GM12878 (cell line): ENCODE data around the gene NKX6-1. TPM values are rescaled to one million over a fixed set of nuclear protein-coding genes. Genes with fewer than 3 reads are reported as not detected.

Source experiments
- ATAC-seq: fragments of 200-7000 bp; cut with Tn5 transposase; 3 replicates; pipeline ENCODE4 v1.9.1; 2020; ENCODE audit warnings: mild to moderate bottlenecking, moderate library complexity
- BruUV-seq: library from RNA; stranded (reverse); fragments of 400-500 nt; replicated peaks from 2 replicates; lab custom pipeline; 2021; lab: Mats Ljungman, UMichigan
- CTCF ChIA-PET: fragments of 300-600 bp; sonication (Branson Sonifier 250); formaldehyde crosslinking; extraction: SDS; loops from one replicate; lab custom pipeline; 2021; ENCODE audit warnings: inconsistent platforms; lab: Yijun Ruan, JAX
- POLR2A ChIA-PET: fragments of 350-600 bp; formaldehyde crosslinking; extraction: SDS; loops from one replicate; lab custom pipeline; 2021; ENCODE audit warnings: inconsistent platforms; lab: Charles Lee
- RAD21 ChIA-PET: fragments of 300-600 bp; sonication (Branson Sonifier 250); formaldehyde crosslinking; loops from one replicate; lab custom pipeline; 2023; ENCODE audit warnings: antibody characterized with exemption; ENCODE audit not compliant: unreplicated experiment; lab: Charles Lee
- SMC1A ChIA-PET: fragments of 300-600 bp; sonication (Branson Sonifier 250); formaldehyde crosslinking; loops from one replicate; lab custom pipeline; 2023; ENCODE audit not compliant: unreplicated experiment, uncharacterized antibody; lab: Charles Lee
- DNase-seq: peaks from one replicate; pipeline ENCODE4 v3.0.0-alpha.2; 2011; ENCODE audit warnings: low read depth, low spot score
- FAIRE-seq: peaks from 3 replicates; lab custom pipeline; 2011; peaks lifted over from hg19 to GRCh38; lab: Jason Lieb, UNC
- H2AFZ ChIP-seq: 2 replicates; pipeline ENCODE4 v1.6.0; 2011; ENCODE audit warnings: low read depth, low read length, control low read depth; ENCODE audit not compliant: control insufficient read depth
- H3K27ac ChIP-seq: 2 replicates; pipeline ENCODE4 v1.5.1; 2011; ENCODE audit warnings: control low read depth; ENCODE audit not compliant: control insufficient read depth, insufficient read depth
- H3K27me3 ChIP-seq, 2 experiments: replicated peaks in 1 of 2; 2 replicates each; pipeline versions ENCODE4 v1.6.0 to v1.6.1; 2011; ENCODE audit warnings: low read length in 1 of 2; ENCODE audit not compliant: control insufficient read depth in 2 of 2, insufficient read depth in 2 of 2
- H3K36me3 ChIP-seq, 2 experiments: 2 replicates each; pipeline ENCODE4 v1.5.1; 2011; ENCODE audit warnings: low read length in 1 of 2; ENCODE audit not compliant: control insufficient read depth in 2 of 2, insufficient read depth in 2 of 2
- H3K4me1 ChIP-seq: 2 replicates; pipeline ENCODE4 v1.6.1; 2011; ENCODE audit warnings: mild to moderate bottlenecking, low read length, moderate library complexity, mixed read lengths; ENCODE audit not compliant: control insufficient read depth, insufficient read depth
- H3K4me2 ChIP-seq: 2 replicates; pipeline ENCODE4 v1.6.0; 2011; ENCODE audit warnings: control low read depth; ENCODE audit not compliant: control insufficient read depth, insufficient read depth
- H3K4me3 ChIP-seq: fragments of 200-600 bp; sonication (generic); 2 replicates; pipeline ENCODE4 v1.5.1; 2016
- H3K79me2 ChIP-seq: 2 replicates; pipeline ENCODE4 v1.6.0; 2011; ENCODE audit warnings: low read length; ENCODE audit not compliant: control insufficient read depth, insufficient read depth
- H3K9ac ChIP-seq: 2 replicates; pipeline ENCODE4 v1.8.0; 2011; ENCODE audit warnings: low read length, control low read depth, mixed read lengths; ENCODE audit not compliant: control insufficient read depth, insufficient read depth
- H3K9me3 ChIP-seq: replicated peaks from 3 replicates; pipeline ENCODE4 v1.5.1; 2011; ENCODE audit warnings: mild to moderate bottlenecking, low read length; ENCODE audit not compliant: control insufficient read depth, insufficient read depth
- H4K20me1 ChIP-seq: 2 replicates; pipeline ENCODE4 v1.6.0; 2011; ENCODE audit not compliant: control insufficient read depth, insufficient read depth
- ETV6 ChIP-seq, 2 experiments: fragments of 450-650 bp in 1 of 2; IDR thresholded peaks in 1 of 2; conservative IDR thresholded peaks in 1 of 2; 2 replicates each; pipeline ENCODE4 v1.6.1; 2014; ENCODE audit warnings: antibody characterized with exemption in 1 of 2, borderline replicate concordance in 1 of 2, low read depth in 1 of 2, mild to moderate bottlenecking in 1 of 2, moderate library complexity in 1 of 2
- HDAC6 ChIP-seq: fragments of 200-600 bp; sonication (generic); IDR thresholded peaks from one replicate; pipeline ENCODE4 v1.8.0; 2017; ENCODE audit warnings: antibody characterized with exemption; ENCODE audit not compliant: unreplicated experiment
- IRF5 ChIP-seq: fragments of 450-650 bp; IDR thresholded peaks from 2 replicates; pipeline ENCODE4 v1.6.1; 2017; ENCODE audit warnings: borderline replicate concordance
- PAX8 ChIP-seq: fragments of 450-650 bp; IDR thresholded peaks from 2 replicates; pipeline ENCODE4 v1.6.1; 2017; ENCODE audit warnings: mild to moderate bottlenecking, moderate library complexity
- RAD51 ChIP-seq: fragments of 450-650 bp; IDR thresholded peaks from 2 replicates; pipeline ENCODE4 v1.6.1; 2016; ENCODE audit warnings: moderate library complexity, mild to moderate bottlenecking, inconsistent platforms
- SUZ12 ChIP-seq: fragments of 200-600 bp; sonication (generic); IDR thresholded peaks from one replicate; pipeline ENCODE4 v1.6.1; 2018; ENCODE audit warnings: antibody characterized with exemption, mild to moderate bottlenecking; ENCODE audit not compliant: unreplicated experiment
- WGBS: methylation state at CpG from one replicate; pipeline ENCODE4 v1.1.6; 2016; ENCODE audit warnings: low lambda C conversion rate; ENCODE audit not compliant: insufficient replicate concordance, insufficient coverage; ENCODE audit errors: missing lambda C conversion rate; 5-methylcytosine and 5-hydroxymethylcytosine counted together
- in situ Hi-C: fragments of 300-500 bp; cut with MboI; formaldehyde crosslinking; loops from 9 replicates; pipeline ENCODE4 v1.14.3; 2018; ENCODE audit warnings: mixed read lengths
- intact Hi-C: fragments of 100-400 bp; cut with micrococcal nuclease; formaldehyde crosslinking; loops from one replicate; pipeline ENCODE4 v1.14.2; 2022; ENCODE audit not compliant: unreplicated experiment
- polyA plus RNA-seq, 11 experiments: library from polyadenylated mRNA; depleted of rRNA in 4 of 11; unstranded in 6 of 11; stranded (reverse) in 5 of 11; fragments of >200 nt; fragmentation: Nextera tagmentation in 4 of 11; fragmentation: Illumina TruSeq in 1 of 11; extraction: Ambion mirVana in 4 of 11; extraction: Trizol in 1 of 11; gene quantifications; 1 replicate in 1 of 11; 2 replicates in 10 of 11; pipeline versions ENCODE4 v1.2.1 to v1.2.3, GENCODE V29; 2011 to 2016; ENCODE audit warnings: inconsistent platforms in 2 of 11, missing spikeins in 2 of 11, low read depth in 1 of 11
- total RNA-seq, 4 experiments: library from RNA; depleted of rRNA in 3 of 4; stranded (reverse); fragments of >200 nt in 3 of 4; fragmentation: Illumina TruSeq in 1 of 4; extraction: Trizol in 1 of 4; gene quantifications; 2 replicates each; pipeline versions ENCODE4 v1.2.1 to v1.2.3, GENCODE V29; 2013 to 2021

NKX6-1 gene
- total and polyA plus RNA-seq, 10 of the 15 experiments (the other 5 are each of a cell fraction or from before 2014, with no cell fraction given): not detected

- Histone ChIP-seq H2AFZ (no peak overlapping the region), H3K9me3 (no peaks in the 10 kb centered on the region; the same call in 1 of the 3 replicates), H3K36me3 (no peaks in the 10 kb centered on the region), H3K79me2 (no peaks in the 10 kb centered on the region), H3K27ac (no peak overlapping the region), H3K4me1 (no peaks in the 10 kb centered on the region), H3K4me3 (no peak overlapping the region), H3K27me3 (peaks cover 14 to 31% of the 10 kb centered on the region in 2 experiments)
- SMC1A ChIA-PET: no interaction called here
- POLR2A ChIA-PET: no interaction called here
- DNase-seq: no peak
- intact Hi-C loops: no loop called here
- WGBS: 10% methylated on average over 63 of the region's 63 CpGs
- no TSS peak for BruUV-seq
- RAD21 ChIA-PET: no interaction called here
- FAIRE-seq: no peak
- in situ Hi-C loops: no loop called here
- no peak for ATAC-seq
- TF ChIP-seq ETV6 (conservative IDR thresholded peaks at IDR 0.05 in 1 of 2, IDR thresholded peaks at IDR 0.05 in 1 of 2; ENCODE audit: borderline replicate concordance in 1 of 2, low read depth in 1 of 2): no peak
- no peak for TF ChIP-seq PAX8
- peak; percentile 79 for TF ChIP-seq SUZ12
- no peak for TF ChIP-seq RAD51
- TF ChIP-seq IRF5: no peak
- TF ChIP-seq HDAC6: no peak
- TF ChIP-seq, all 136 proteins: peak for 1
- no peaks in the 10 kb centered on the region for H4K20me1 ChIP-seq
- H3K4me2 ChIP-seq: 0 out of 2 replicates have a peak overlapping the region, but pooled peaks have one; percentile 2
- no peak overlapping the region for H3K9ac ChIP-seq
- CTCF ChIA-PET: no interaction called here
These were observed 723 bp downstream of the NKX6-1 start for GRCh38 chr4:84498203-84498934.
